SKM-1 (cell line): ENCODE data around the gene P3H1.
"Not testable (repeated sequence)": the region's sequence is repeated elsewhere in the genome, so short reads cannot be mapped to it uniquely, and the experiment has no call there.

Experiments used
- DNase-seq: peaks from one replicate; lab custom pipeline; 2025; ENCODE audit not compliant: unreplicated experiment; lab: John Stamatoyannopoulos, UW

Gene P3H1

GRCh38 chr1:42766741-42767509 lies at the start of gene P3H1, which contains the start of gene C1orf50:
Gene P3H1, minus strand, starts transcription at chr1:42767028. Its CDS starts 57 bp downstream, at chr1:42766971.
Gene C1orf50, plus strand, starts transcription at chr1:42767249. Its CDS starts 63 bp downstream, at chr1:42767312.
- peak; percentile 96 for DNase-seq

- no peak for DNase-seq
Measured at GRCh38 chr1:42815941-42816584, 49.2 kb upstream of the P3H1 start.

GRCh38 chr1:42814815-42815214 lies 48.0 kb upstream of the P3H1 start:
- not testable (repeated sequence) for DNase-seq

- no peak for DNase-seq
Measured at GRCh38 chr1:42807056-42807668, 40.3 kb upstream of the P3H1 start.

GRCh38 chr1:42806593-42806992 lies 39.8 kb upstream of the P3H1 start:
- no peak for DNase-seq

GRCh38 chr1:42806171-42806570 lies 39.3 kb upstream of the P3H1 start:
- DNase-seq, result no peak

GRCh38 chr1:42801832-42802473 lies 35.1 kb upstream of the P3H1 start:
- no peak for DNase-seq

- no peak for DNase-seq
Measured at GRCh38 chr1:42797979-42798378, 31.2 kb upstream of the P3H1 start.

GRCh38 chr1:42797414-42797813 lies 30.6 kb upstream of the P3H1 start:
- no peak for DNase-seq

GRCh38 chr1:42793824-42794223 lies 27.0 kb upstream of the P3H1 start:
- no peak for DNase-seq

- no peak for DNase-seq
Measured at GRCh38 chr1:42788021-42788420, 21.2 kb upstream of the P3H1 start.

- no peak for DNase-seq
Measured at GRCh38 chr1:42786097-42786496, 19.3 kb upstream of the P3H1 start.

- DNase-seq, result no peak
Measured at GRCh38 chr1:42784946-42785693, 18.3 kb upstream of the P3H1 start, which contains the start of gene TMEM269. Gene TMEM269, plus strand, starts transcription at chr1:42784991. Its CDS starts 4,903 bp downstream, at chr1:42789894.

- DNase-seq, result no peak
Measured at GRCh38 chr1:42784547-42784945, 17.7 kb upstream of the P3H1 start.

- DNase-seq, result no peak
Measured at GRCh38 chr1:42783092-42783491, 16.3 kb upstream of the P3H1 start.

GRCh38 chr1:42780176-42780575 lies 13.3 kb upstream of the P3H1 start:
- DNase-seq, result no peak

GRCh38 chr1:42779725-42780124 lies 12.9 kb upstream of the P3H1 start:
- DNase-seq, result no peak

- peak; percentile 40 for DNase-seq
Measured at GRCh38 chr1:42777852-42778251, 11.0 kb upstream of the P3H1 start.

GRCh38 chr1:42776502-42776901 lies 9.7 kb upstream of the P3H1 start:
- DNase-seq, result no peak

- no peak for DNase-seq
Measured at GRCh38 chr1:42774928-42775526, 8.2 kb upstream of the P3H1 start.
